ENCODE results near the gene DDX4. TPM values are rescaled to one million over a fixed set of nuclear protein-coding genes. Genes with fewer than 3 reads are reported as not detected.

Gene DDX4
- total RNA-seq, 1 experiment from 2014 or later, result not detected

DNA sequence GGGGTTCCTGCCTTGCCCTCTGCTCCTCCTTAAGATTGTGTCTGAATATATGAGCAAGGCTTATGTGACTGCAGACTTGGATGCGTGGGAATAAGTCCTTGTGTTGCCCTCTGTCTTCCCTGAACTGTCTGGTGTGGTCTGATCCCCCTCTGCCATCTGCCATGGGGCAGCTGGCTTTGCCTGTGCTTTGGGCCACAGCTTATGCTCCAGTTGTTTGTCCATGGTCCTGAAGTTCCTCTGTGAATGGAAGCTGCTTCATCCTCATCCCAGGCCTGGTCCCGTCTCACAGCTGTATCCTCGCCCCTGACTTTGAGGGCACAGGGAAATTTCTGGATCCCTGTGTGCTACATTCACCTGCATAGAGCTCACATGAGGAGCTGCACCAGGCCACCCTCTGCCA is 128.0 kb downstream of the DDX4 start:
- BruUV-seq (replicated peaks), result no TSS peak
- H3K36me3 ChIP-seq (ENCODE audit: insufficient read depth, low read length, poor library complexity, severe bottlenecking), result no peaks in the 10 kb centered on the region
- DNase-seq (ENCODE audit: low spot score), result no peak
- no peaks in the 10 kb centered on the region for H3K27me3 ChIP-seq (replicated peaks; ENCODE audit: insufficient read depth, low read depth, low read length, poor library complexity)
- no peak overlapping the region for H3K4me3 ChIP-seq (ENCODE audit: low read depth, low read length, poor library complexity, severe bottlenecking)
- H3K27ac ChIP-seq (ENCODE audit: low read depth, low read length, poor library complexity, severe bottlenecking), result no peak overlapping the region
- H3K9me3 ChIP-seq (ENCODE audit: low read depth, low read length, poor library complexity, severe bottlenecking), result no peaks in the 10 kb centered on the region
- no peaks in the 10 kb centered on the region for H3K4me1 ChIP-seq (ENCODE audit: insufficient read depth, low read length, poor library complexity, severe bottlenecking)
- ChIA-PET CTCF (no interaction called here), POLR2A (ENCODE audit: low non-redundant PET) (interaction anchor here (0.6 kb wide), 1 partner anchor 129 kb away, joined by 3 read pairs; no protein-coding TSS in a partner anchor)
- intact Hi-C loops (cut with micrococcal nuclease; ENCODE audit: unreplicated experiment), result no loop called here
- TF ChIP-seq, protein P1, sequence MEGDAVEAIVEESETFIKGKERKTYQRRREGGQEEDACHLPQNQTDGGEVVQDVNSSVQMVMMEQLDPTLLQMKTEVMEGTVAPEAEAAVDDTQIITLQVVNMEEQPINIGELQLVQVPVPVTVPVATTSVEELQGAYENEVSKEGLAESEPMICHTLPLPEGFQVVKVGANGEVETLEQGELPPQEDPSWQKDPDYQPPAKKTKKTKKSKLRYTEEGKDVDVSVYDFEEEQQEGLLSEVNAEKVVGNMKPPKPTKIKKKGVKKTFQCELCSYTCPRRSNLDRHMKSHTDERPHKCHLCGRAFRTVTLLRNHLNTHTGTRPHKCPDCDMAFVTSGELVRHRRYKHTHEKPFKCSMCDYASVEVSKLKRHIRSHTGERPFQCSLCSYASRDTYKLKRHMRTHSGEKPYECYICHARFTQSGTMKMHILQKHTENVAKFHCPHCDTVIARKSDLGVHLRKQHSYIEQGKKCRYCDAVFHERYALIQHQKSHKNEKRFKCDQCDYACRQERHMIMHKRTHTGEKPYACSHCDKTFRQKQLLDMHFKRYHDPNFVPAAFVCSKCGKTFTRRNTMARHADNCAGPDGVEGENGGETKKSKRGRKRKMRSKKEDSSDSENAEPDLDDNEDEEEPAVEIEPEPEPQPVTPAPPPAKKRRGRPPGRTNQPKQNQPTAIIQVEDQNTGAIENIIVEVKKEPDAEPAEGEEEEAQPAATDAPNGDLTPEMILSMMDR (conservative IDR thresholded peaks at IDR 0.05; ENCODE audit: low read depth, low read length), result no peak
- no peak for TF ChIP-seq EZH2 (IDR thresholded peaks at IDR 0.05; ENCODE audit: borderline replicate concordance, low read depth, low read length, poor library complexity, severe bottlenecking)

DNA sequence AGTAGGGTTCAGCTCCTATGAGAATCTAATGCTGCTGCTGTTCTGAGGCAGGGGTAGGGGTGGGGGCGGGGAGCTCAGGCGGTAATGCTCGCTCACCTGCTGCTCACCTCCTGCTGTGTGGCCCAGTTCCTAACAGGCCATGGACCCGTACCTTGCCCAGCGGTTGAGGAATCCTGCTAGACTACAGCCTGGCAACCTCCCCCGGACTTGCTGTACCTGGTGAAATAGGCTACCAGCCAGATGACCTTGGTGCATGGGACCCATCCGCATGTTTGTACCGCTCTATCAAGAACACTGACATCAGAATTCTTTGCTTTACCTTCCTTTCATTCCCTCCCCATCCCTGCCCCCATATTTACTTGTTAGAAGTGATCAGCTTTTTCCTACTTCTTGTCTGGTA is 128.6 kb downstream of the DDX4 start:
- Histone ChIP-seq H3K27ac (ENCODE audit: low read depth, low read length, poor library complexity, severe bottlenecking) (no peak overlapping the region), H3K9me3 (ENCODE audit: low read depth, low read length, poor library complexity, severe bottlenecking) (no peaks in the 10 kb centered on the region), H3K4me3 (ENCODE audit: low read depth, low read length, poor library complexity, severe bottlenecking) (no peak overlapping the region), H3K4me1 (ENCODE audit: insufficient read depth, low read length, poor library complexity, severe bottlenecking) (no peaks in the 10 kb centered on the region), H3K36me3 (ENCODE audit: insufficient read depth, low read length, poor library complexity, severe bottlenecking) (no peaks in the 10 kb centered on the region), H3K27me3 (replicated peaks; ENCODE audit: insufficient read depth, low read depth, low read length, poor library complexity) (no peaks in the 10 kb centered on the region)
- BruUV-seq (replicated peaks), result no TSS peak
- ChIA-PET POLR2A (ENCODE audit: low non-redundant PET) (no interaction called here), CTCF (no interaction called here)
- no peak for TF ChIP-seq EZH2 (IDR thresholded peaks at IDR 0.05; ENCODE audit: borderline replicate concordance, low read depth, low read length, poor library complexity, severe bottlenecking)
- TF ChIP-seq, protein P1 (conservative IDR thresholded peaks at IDR 0.05; ENCODE audit: low read depth, low read length), result no peak
- DNase-seq (ENCODE audit: low spot score), result no peak
- intact Hi-C loops (cut with micrococcal nuclease; ENCODE audit: unreplicated experiment), result no loop called here

Other genes with a start within 250 kb of the DDX4 start
- gene PLPP1, start 203.1 kb upstream of the DDX4 start, total RNA-seq (2021), result 6.7 and 10.5 TPM in 2 replicates
- gene SLC38A9, start 25.7 kb upstream of the DDX4 start, total RNA-seq (2021), result 21.0 and 22.1 TPM in 2 replicates
- 0.11 and 0.24 TPM in 2 replicates for gene IL31RA, start 113.3 kb downstream of the DDX4 start, total RNA-seq (2021)

All from A673 (cell line).